HG02840 (cell line): ENCODE measurements around the gene CNOT3.

Experiments used
- ATAC-seq: cut with Tn5 transposase; IDR thresholded peaks from one replicate; pipeline ENCODE4 v1.9.1; 2021; ENCODE audit warnings: mild to moderate bottlenecking, moderate library complexity, moderate number of reproducible peaks; ENCODE audit not compliant: unreplicated experiment, low FRiP score

The CNOT3 gene

GRCh38 chr19:54115109-54116063 lies 22.2 kb upstream of the CNOT3 start, which contains the start of the genes PRPF31 and TFPT:
PRPF31 (plus strand) TSS chr19:54115754; CDS start chr19:54118279, 2,525 bp downstream.
TFPT (minus strand) TSS chr19:54115657; CDS start chr19:54115269, 388 bp downstream.
- peak; percentile 82 for ATAC-seq

- ATAC-seq, result no peak
These were observed 16.3 kb upstream of the CNOT3 start for GRCh38 chr19:54121259-54121658.

- no peak for ATAC-seq
These were observed 13.9 kb upstream of the CNOT3 start for GRCh38 chr19:54123682-54124081.

GRCh38 chr19:54124393-54124792 lies 13.2 kb upstream of the CNOT3 start:
- no peak for ATAC-seq

GRCh38 chr19:54125713-54126112 lies 11.8 kb upstream of the CNOT3 start:
- no peak for ATAC-seq

GRCh38 chr19:54127688-54128440 lies 9.7 kb upstream of the CNOT3 start:
- ATAC-seq, result no peak

- no peak for ATAC-seq
These were observed 9.2 kb upstream of the CNOT3 start for GRCh38 chr19:54128441-54128725.

- no peak for ATAC-seq
These were observed 8.6 kb upstream of the CNOT3 start for GRCh38 chr19:54128796-54129616.

GRCh38 chr19:54129617-54129996 lies 8.0 kb upstream of the CNOT3 start:
- ATAC-seq, result no peak

- no peak for ATAC-seq
These were observed 4.1 kb upstream of the CNOT3 start for GRCh38 chr19:54133312-54133956.

GRCh38 chr19:54133957-54134590 lies 3.5 kb upstream of the CNOT3 start:
- no peak for ATAC-seq

GRCh38 chr19:54136086-54136863 lies 1.3 kb upstream of the CNOT3 start:
- no peak for ATAC-seq

GRCh38 chr19:54136864-54137698 lies 481 bp upstream of the CNOT3 start:
- peak; percentile 79 for ATAC-seq

GRCh38 chr19:54138489-54139256 lies 1.1 kb downstream of the CNOT3 start:
- ATAC-seq, result no peak

- ATAC-seq, result no peak
These were observed 3.8 kb downstream of the CNOT3 start for GRCh38 chr19:54141356-54141755.

GRCh38 chr19:54142166-54142780 lies 4.7 kb downstream of the CNOT3 start:
- ATAC-seq, result no peak
